NCI-H1417 treated with DMSO at 0.1 percent for 48 hours (cell line): Measurements from ENCODE around the gene C12orf43.

Experiments
- DNase-seq: peaks from one replicate; lab custom pipeline; 2025; lab: John Stamatoyannopoulos, UW

C12orf43 gene

DNA sequence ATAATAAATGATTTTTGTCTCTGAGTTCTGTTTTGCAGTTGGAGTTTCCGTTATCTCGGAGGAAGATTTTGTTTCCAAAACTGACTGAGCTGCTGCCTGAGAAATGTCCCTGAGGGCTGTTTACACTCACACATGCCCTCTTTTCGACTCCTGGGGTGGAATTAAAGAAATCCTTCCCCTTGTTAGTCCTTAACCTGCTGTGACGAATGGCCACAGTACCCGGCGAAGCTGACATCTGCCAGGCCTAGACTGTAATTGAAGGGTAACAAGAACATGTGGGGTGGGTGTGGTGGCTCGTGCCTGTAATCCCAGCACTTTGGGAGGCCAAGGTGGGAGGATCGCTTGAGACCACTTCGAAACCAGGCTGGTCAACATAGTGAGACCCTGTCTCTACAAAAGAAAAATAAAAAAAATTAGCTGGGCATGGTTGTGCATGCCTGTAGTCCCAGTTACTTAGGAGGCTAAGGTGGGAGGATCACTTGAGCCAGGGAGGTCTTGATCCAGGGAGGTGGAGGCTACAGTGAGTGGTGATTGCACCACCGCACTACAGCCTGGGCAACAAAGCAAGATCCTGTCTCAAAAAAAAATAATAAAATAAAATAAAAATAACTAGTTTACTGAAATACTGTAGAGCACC lies 14.4 kb upstream of the C12orf43 start:
- no peak for DNase-seq

DNA sequence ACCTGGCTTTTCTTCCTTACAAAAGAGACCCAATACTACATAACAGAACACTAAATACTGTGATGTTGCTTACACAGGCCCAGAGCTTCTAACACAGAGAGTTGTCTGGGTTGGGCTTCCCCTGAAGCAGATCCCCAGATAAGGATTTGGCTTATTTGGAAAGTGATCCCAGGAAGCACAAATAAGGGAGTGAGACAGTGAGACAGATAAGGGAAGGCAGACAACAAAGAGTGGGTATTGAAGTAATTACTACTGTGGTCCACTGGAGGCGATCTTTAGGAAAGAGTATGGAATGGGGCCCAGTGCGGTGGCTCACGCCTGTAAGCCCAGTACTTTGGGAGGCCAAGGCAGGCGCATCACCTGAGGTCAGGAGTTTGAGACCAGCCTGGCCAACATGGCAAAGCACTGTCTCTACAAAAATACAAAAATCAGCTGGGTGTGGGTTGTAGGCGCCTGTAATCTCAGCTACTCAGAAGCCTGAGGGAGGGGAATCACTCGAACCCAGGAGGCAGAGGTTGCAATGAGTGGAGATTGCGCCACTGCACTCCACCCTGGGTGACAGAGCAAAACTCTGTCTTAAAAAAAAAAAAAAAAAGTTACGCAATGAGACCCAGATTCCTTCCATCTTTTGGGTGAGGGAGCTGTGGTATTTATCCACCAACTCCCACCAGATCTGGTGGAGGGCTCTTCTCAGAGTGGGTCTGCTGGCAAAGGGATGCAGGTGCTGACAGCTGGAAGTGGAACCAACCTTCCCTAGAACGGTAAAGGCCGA lies 10.2 kb upstream of the C12orf43 start:
- DNase-seq: no peak

DNA sequence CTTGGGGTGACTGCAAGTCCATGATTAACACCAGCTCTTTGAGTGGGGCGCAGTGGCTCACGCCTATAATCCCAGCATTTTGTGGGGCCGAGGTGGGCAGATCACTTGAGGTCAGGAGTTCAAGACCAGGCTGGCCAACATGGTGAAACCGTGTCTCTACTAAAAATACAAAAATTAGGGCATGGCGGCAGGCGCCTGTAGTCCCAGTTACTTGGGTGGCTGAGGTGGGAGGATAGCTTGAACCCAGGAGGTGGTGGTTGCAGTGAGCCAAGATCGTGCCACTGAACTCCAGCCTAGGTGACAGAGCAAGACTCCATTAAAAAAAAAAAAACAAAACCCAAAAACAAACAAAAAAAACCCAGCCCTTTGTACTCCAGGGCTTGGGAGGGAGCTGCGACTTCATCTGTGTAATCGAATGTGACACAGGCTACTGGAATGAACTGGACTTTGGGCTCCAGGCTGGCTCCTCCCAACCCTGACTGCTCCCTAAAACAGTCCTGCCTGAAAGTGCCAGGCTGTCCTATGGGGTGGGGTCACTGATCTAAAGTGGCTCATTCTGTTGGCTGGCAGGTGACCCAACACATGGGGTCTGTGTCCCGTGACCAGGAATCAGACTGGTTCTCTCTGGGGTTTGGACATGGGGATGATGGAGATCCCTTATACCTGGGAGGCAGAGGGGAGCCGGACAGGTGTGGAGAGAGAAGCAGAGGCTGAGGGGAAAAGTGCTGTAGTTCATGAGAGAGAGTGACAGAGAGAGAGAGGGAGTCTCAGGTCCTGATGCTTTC lies 9.3 kb upstream of the C12orf43 start:
- DNase-seq: no peak

DNA sequence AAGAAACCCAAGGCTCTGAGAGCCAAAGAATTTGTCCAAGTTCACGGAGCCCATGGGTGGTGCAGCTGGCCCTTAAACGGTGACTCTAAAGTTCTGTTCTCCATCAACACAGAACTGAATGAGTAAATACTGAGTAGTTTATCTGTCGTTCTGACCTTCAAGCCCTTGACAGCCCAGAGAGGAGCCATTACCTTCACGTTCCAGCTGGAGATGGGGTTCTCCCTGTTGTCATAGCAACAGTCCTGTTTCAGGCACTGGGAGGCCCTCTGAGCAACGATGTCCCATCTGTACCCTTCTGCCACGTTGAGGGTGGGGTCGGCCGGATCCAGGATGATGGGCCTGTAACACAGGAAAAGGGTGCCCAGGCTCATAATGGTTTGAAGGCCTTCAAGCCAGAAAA lies 7.5 kb upstream of the C12orf43 start:
- no peak for DNase-seq

DNA sequence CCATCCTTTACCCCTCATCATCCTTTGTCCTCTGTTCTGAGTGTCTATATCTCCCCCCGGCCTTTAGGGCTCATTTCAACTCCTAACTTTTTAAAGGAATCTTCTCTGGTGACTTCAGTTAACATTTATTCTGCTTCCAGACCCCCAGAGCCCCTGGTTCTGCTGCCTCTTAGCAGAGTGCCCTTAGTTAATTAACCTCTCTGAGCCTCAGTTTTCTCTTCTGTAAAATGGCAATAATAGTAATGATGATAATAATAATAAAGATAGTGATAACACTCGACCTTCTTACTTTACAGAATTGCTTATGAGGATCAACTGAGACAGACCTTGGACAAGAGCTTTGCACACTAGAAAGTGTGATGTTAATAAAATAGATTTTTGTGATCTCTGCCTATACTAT lies 6.4 kb upstream of the C12orf43 start:
- DNase-seq: no peak

DNA sequence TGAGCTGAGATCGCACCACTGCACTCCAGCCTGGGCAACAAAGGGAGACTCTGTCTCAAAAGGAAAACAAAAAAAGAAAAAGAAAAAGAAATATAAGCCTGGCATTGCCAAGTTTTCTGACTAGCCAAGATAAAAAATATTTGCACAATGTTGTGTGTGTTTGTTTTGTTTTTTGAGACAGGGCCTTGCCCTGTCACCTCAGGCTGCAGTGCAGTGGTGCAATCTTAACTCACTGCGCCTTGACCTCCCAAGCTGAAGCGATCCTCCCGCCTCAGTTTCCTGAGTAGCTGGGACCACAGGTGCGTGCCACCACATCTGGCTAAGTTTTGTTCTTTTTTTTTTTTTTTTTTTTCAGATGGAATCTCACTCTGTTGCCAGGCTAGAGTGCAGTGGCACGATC lies 5.5 kb upstream of the C12orf43 start:
- no peak for DNase-seq

DNA sequence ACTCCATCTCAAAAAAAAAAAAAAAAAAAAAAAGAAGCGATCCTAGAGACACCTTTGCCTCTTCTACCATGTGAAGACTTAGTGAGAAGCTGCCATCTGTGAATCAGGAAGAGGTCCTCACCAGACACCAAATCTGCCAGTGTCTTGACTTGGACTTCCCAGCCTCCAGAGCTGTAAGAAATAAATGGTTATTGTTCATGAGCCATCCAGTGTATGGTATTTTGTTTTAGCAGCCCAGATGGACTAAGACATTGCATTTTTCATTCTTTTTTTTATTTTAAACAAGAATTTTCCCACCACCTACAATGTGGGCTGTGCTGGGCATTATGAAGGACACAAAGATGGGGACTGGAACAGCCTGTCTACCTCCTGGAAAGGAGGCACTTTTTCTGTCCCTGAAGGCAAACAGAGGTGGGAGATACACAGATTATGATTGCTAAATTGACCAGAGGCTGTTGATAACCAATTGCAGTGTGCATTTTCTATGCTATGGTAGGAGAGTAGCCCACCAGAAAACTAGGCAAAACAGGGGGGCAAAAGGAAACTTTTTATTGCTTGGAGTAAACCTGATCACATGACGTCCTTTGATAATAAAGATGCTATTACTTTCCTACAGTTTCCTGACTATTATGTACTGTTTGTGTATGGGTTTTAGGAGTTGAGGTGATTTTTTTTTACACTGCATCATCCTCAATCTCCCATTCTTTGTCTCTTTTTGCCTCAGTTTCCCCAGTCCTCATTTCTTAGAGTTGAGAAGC lies 2.8 kb upstream of the C12orf43 start:
- no peak for DNase-seq

DNA sequence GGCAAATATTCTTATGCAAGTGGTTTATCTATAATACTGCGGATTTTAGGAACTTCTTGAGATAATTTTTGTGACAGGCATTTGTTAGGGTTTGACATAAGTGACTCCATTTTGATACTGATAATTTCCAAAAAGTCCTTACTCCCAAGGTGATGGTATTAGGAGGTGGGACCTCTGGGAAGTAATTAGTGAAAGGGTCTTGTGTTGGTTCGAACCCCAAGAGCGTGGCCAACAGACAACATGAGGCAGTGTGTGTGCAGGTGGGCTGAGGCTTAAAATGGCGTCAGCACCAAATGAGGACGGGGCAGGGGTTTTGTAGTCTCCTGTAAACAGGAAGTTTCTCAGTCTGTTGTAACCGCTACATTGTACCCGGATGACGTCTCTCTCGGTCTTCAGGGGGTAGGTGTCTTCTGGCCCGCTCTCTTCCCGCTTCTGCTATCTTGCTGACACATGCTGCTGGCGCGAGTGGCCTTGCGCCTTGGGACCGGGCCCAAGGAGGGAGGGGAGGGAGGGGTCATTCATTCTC lies 1.7 kb upstream of the C12orf43 start:
- DNase-seq: no peak

DNA sequence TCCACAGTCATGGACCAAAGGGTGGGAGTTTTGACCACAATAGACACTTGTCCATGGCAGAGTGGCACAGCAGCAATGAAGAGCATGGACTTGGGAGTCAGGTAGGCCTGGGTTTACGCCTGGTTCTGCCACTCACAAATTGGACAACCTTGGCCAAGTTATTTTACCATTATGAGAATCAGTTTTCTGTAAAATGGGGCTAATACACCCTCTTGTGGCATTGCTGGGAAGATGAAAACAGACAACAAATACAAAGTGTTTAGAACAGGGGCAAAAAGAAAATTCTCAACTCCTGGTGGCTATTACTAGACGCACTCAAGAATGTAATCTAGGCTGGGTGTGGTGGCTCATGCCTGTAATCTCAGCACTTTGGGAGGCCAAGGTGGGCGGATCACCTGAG lies 2.6 kb downstream of the C12orf43 start:
- DNase-seq: no peak

DNA sequence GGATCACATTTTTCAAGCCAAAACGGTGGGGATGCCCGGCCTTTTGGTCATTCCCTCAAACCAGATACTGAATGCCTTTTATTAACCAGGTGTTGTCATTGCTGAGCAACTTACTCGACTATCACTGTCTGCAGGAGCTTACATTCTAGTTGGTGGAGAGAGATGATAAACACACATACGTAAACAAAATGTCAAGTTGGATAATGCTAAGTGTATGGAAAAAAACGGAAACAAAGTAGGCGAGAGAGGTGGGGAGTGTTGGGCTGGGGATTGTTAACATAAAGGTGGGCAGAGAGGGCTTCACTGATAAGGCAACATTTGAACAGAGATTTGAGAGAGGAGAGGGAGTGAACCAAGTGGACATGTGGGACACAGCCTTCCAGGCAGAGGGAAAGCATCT lies 4.5 kb downstream of the C12orf43 start:
- no peak for DNase-seq

DNA sequence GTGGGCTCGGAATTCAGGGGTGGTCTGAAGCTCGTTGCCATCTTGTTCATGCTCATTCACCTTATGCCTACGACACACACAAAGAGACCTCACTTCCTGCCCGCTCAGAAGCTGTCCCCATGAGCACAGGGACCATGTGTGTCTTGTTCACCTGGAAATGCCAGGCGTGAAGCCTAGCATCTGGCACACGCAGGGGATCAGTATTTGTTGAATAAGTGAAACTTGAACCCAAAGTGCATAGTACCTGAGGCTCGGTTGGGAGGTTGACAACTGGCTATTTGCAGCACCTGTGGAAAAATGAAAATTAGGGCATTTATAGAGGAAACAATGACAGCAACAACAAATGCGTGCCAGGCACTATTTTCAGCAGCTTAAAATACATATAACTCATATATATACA lies 5.4 kb downstream of the C12orf43 start:
- no peak for DNase-seq

DNA sequence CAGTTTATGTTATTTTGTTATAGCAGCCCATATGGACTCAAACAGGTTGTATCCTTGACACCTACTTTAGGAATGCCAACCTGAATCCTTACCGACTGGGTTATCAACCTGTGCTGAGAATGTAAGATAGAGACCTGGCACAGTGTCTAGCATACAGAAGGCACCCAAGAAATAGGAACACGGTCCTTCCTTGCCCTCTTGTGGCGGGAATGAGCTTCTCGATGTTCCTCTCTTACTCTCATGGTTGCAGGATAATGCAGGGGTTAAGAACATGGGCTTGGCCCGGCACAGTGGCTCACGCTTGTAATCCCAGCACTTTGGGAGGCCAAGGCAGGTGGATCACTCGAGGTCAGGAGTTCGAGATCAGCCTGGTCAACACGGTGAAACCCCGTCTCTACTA lies 6.5 kb downstream of the C12orf43 start:
- DNase-seq: no peak

DNA sequence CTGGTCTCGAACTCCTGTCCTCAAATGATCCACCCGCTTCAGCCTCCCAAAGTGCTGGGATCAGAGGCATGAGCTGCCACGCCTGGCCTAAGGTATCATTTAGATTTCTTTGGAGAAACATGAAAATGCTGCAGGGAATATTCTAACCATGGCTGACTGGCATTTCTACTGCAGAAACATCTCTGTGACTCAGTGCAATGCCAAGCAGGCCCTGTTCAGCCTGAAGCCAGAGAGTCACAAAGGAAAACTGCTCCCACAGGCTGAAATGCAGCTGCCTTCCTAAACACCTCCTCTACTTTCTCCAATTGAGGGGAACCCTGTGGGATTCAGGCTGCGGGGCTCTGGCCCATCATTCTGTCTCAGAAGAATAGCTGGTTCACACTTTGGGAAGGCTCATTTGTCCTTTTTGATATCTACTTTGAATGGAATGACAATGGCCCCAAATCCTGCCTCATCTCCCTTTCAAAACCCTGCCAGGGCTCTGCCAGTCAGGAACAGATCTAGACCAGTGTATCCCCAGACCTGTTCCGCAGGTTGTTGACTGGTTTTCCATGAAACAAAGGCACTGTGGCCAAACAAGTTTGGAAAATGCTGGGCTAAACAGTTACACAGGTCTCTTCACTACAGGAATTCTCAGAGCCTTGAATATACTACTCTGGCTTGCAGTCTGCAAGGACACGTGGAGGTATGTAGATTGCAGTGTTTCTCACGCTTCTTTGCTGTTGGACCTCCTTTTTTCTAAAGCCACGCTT lies 7.8 kb downstream of the C12orf43 start:
- no peak for DNase-seq

DNA sequence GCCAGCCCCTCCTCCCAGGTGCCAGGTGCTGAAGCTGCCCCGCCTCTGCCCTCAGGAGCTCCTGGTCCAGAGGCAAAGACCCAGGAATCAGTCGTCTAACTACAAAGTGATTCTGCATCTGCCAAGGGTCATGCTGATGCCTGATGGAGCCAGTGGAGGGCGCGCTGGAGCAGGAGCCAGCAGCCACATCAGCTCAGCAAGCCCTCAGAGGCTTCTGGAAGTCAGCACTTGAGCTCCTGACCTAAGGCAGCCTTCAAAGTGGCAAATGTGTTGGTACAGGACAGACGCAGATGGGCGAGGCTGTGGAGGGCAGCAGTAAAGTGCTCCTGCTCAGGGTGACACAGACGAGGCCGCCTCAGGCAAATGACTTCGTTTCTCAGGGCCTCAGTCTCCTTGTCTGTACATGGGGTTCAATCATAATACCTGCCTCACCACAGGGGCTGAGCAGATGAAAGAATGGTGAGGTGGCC lies 10.9 kb downstream of the C12orf43 start:
- DNase-seq: no peak

DNA sequence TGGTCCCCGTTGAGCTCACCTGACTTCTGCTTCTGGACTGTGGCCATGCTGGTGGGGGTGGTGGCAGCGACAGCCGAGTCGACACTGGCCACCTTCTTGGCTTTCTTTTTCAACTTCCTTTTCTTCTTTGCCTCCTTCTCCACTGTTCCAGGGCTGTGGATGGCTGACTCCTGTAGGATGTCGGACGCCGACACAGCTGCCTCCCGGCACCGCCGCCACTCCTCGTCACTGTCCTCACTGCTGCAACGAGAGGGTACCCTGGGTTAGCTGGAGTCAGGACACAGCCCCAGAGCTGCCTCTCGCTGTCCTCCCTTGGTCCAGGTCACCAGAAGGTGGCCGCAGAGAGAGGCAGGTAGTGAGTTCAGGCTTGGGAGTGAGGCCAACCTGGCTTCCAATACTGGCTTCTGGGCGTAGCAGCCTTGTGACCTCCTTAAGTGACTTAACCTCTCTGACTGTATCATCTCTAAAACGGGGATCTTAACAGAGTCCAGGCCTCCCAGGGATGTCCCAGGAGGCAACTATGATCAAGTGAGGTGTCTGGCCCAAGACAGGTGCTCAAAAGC lies 12.0 kb downstream of the C12orf43 start:
- DNase-seq: no peak

DNA sequence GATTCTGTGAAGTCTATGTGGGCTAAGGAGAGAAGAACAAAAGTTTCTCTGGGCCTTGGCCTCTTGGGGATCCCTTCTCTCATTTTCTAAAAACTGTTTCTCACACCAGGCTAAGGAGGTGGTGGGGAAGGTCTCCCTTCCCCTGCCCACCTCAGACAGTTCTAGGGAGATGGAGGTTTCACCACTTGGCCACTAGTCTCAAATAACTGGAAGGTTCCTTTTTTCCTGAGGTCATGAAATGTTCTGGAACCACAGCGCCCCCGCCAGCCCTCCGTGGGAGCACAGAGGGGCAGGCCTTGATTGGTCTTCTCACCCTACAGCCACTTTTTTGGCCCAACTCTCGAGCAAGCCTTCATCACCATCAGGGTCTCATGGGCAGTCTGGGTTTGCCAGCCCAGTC lies 12.6 kb downstream of the C12orf43 start:
- no peak for DNase-seq

DNA sequence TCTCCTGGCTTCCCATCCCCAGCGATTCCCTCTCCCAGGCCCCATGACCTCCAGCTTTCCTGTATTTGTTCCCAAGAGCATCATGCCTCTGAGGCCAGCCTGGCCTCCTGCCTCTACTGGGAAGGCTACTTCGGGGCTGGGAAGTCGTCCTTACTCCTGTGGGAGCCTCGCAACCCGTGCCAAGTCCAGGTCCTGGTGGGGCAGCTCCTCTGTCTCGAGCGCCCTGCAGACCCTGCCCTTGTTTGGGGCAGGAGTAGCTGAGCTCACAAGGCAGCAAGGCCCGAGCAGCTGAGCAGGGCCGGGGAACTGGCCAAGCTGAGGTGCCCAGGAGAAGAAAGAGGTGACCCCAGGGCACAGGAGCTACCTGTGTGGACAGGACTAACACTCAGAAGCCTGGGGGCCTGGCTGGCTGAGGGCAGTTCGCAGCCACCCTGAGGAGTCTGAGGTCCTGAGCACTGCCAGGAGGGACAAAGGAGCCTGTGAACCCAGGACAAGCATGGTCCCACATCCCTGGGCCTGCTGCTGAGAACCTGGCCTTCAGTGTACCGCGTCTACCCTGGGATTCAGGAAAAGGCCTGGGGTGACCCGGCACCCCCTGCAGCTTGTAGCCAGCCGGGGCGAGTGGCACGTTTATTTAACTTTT lies 14.3 kb downstream of the C12orf43 start:
- DNase-seq: no peak

DNA sequence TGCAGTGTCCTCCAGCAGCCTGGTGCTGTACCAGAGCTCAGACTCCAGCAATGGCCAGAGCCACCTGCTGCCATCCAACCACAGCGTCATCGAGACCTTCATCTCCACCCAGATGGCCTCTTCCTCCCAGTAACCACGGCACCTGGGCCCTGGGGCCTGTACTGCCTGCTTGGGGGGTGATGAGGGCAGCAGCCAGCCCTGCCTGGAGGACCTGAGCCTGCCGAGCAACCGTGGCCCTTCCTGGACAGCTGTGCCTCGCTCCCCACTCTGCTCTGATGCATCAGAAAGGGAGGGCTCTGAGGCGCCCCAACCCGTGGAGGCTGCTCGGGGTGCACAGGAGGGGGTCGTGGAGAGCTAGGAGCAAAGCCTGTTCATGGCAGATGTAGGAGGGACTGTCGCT lies 15.2 kb downstream of the C12orf43 start:
- DNase-seq: no peak

DNA sequence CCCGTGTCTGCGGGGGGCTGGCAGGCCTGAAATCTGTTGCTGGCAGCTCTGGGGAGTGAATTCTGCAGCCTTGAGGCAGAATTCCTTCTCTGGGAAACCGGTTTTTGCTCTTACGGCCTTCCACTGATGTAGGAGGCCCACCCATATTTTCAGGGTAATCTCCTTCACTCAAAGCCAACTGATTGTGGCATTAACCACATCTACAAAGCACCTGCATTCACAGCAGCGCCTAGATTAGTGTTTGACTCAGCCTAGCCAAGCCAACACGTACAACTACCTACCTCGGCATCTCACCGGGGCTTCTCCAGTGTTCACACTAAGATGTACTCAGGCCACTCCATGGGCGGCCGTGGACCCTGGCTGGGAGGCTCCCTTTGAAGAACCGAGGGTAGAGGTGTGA lies 15.8 kb downstream of the C12orf43 start:
- no peak for DNase-seq
